ENCODE data around the gene NAV2.

The NAV2 gene

GRCh38 chr11:20048707-20049106 lies 336.1 kb downstream of the NAV2 start:
- no peak for DNase-seq (ENCODE audit: insufficient read length, low spot score)
- no peak for FAIRE-seq
- no peak for TF ChIP-seq POLR2A (IDR thresholded peaks at IDR 0.05; ENCODE audit: low read depth, low read length)

GRCh38 chr11:20049231-20049630 lies 336.6 kb downstream of the NAV2 start:
- DNase-seq (ENCODE audit: insufficient read length, low spot score), result no peak
- no peak for TF ChIP-seq POLR2A (IDR thresholded peaks at IDR 0.05; ENCODE audit: low read depth, low read length)
- no peak for FAIRE-seq

DNA sequence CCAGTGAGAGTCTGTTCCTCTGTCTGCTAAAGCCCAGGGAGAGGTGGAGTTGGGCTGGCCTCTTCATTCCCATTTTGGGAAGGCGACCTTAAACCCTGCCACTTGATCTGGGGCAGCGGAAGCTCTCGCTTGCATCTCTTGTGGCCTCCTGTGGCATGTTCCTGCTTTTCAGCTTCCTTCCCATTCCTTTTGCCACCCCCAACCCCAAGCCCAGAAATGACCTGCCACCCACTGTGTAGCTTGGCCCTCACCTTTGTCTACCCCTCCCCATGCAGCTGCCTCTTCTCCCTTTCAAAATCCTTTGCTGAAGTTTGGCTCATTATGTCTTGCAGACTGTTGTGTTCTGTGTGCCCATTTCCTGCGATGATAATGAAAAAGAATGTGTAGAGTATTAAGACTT lies 337.4 kb downstream of the NAV2 start:
- FAIRE-seq, result no peak
- DNase-seq (ENCODE audit: insufficient read length, low spot score), result no peak

DNA sequence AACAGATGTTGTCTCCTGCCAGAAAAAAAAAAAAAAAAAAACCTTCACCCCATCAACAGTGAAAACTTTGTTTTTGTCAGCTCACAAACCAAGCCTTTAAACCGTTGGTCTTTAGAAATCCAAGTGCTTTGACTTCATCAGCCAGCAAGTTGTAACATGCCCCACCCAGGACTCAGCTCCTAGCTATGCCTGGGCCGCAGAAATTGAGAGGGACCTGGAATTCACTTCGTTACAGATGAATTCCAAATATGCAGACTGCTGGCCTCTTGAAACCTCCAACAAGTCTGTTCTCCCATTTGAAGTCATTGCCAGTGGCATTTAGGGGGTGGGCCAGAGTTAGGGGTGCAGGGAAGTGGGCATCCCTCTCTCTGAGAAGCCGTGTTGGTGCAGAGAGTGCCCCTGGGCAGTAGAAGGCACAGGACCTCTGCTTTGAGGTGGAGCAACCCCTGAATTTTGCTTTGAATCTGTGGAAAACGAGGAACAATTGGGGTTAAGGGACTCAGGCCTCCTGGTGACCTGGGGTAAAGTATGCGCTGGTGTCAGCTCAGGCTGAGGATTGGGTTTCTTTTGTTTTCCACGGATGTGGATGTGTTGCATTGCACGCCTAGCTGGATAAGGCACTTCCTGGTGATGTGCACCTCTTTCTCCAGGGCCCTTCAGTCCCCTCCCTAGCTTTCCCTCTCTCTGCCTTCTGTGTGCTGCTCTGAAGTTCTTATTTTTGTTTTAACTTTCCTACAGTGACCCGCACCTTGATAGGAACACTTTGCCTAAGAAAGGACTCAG lies 338.1 kb downstream of the NAV2 start:
- no peak for TF ChIP-seq POLR2A (IDR thresholded peaks at IDR 0.05; ENCODE audit: low read depth, low read length)
- DNase-seq (ENCODE audit: insufficient read length, low spot score) (no peak), FAIRE-seq (no peak)

More for the DNA sequence above, 337.4 kb downstream of the NAV2 start:
- no peak for TF ChIP-seq POLR2A (IDR thresholded peaks at IDR 0.05; ENCODE audit: low read depth, low read length)

GRCh38 chr11:20051469-20052399 lies 339.1 kb downstream of the NAV2 start:
- FAIRE-seq (no peak), DNase-seq (ENCODE audit: insufficient read length, low spot score) (no peak)
- TF ChIP-seq POLR2A (IDR thresholded peaks at IDR 0.05; ENCODE audit: low read depth, low read length), result no peak

DNA sequence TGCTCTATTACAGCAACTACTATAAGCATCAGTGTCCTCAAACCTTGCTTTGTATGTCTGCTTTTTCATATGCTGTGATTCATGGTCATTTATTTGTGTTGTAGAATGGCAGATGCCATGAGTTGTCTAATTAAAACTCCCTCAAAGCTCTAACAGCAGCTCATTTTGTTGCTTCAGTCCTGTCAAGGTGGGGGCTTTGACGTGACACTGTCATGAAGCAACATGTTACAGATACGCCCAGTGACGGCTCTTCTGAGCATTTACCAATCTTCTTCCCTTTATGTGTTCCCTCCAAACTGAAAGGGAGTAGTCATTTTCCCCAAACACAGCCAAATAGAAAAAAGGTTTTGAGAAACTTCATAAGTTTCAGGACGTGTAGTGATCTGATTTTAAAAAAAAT lies 340.9 kb downstream of the NAV2 start:
- no peak for FAIRE-seq
- no peak for DNase-seq (ENCODE audit: insufficient read length, low spot score)
- no peak for TF ChIP-seq POLR2A (IDR thresholded peaks at IDR 0.05; ENCODE audit: low read depth, low read length)

GRCh38 chr11:20054584-20054983 lies 341.9 kb downstream of the NAV2 start:
- DNase-seq (ENCODE audit: insufficient read length, low spot score) (no peak), FAIRE-seq (no peak)
- TF ChIP-seq POLR2A (IDR thresholded peaks at IDR 0.05; ENCODE audit: low read depth, low read length), result no peak

GRCh38 chr11:20055312-20055711 lies 342.7 kb downstream of the NAV2 start:
- DNase-seq (ENCODE audit: insufficient read length, low spot score), result no peak
- TF ChIP-seq POLR2A (IDR thresholded peaks at IDR 0.05; ENCODE audit: low read depth, low read length), result no peak
- no peak for FAIRE-seq

- FAIRE-seq (no peak), DNase-seq (ENCODE audit: insufficient read length, low spot score) (no peak)
- no peak for TF ChIP-seq POLR2A (IDR thresholded peaks at IDR 0.05; ENCODE audit: low read depth, low read length)
Observed at GRCh38 chr11:20056109-20056949, 343.7 kb downstream of the NAV2 start.

- FAIRE-seq (no peak), DNase-seq (ENCODE audit: insufficient read length, low spot score) (no peak)
- no peak for TF ChIP-seq POLR2A (IDR thresholded peaks at IDR 0.05; ENCODE audit: low read depth, low read length)
Observed at GRCh38 chr11:20056950-20057943, 344.6 kb downstream of the NAV2 start.

DNA sequence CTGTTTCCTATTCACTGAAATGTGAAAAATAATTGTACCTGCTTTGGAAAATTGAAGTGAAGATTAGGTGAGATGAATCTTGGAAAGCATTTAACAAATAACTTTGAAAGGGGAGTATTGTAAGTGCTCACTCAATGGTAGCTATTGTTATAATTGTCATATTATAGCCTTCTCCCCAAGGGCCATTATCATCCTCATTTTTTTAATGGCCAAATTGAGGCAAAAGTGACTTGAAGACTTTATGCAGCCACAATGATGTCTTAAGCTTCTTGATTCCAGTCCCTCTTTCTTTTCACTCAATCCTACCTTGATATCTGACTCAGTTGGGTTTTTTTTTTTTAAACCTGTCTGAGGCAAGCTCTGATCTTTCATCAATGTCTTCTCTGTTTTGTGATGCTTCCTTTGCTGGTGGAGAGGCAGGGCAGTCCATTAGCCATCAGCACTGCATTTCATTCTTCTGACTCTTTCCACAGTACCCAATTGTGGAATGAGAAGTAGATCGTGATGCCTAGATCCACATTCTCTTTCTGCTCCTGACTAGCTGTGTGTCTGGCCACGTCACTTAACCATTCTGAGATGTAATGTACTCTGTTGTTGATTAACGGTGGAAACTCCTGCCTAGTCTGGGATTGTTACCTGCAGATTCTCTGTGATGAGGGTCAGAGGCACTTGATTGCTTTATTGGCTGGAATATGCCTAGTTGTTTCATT lies 346.3 kb downstream of the NAV2 start:
- no peak for DNase-seq (ENCODE audit: insufficient read length, low spot score)
- TF ChIP-seq POLR2A (IDR thresholded peaks at IDR 0.05; ENCODE audit: low read depth, low read length), result no peak
- FAIRE-seq, result no peak

DNA sequence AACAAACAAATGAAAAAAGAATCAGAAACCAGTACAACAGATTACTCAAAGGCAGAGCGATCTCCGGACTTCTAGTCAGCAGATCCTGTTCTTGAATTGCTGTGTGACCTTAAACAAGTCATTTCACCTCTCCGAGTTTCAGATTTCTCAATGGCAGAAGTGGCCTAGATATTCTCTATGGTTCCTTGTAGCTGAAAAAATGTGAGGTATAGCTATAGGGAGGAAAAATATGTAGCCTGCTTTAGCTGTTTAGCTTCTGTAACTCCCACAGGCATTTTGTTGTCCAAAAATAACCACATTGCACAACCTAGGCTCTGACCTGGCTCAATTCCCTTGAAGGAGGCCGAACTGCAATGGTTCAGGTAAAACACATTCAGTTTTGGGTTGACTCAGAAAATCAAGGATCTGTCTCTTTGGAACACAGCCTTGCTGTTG lies 347.0 kb downstream of the NAV2 start:
- DNase-seq (ENCODE audit: insufficient read length, low spot score) (no peak), FAIRE-seq (no peak)
- TF ChIP-seq POLR2A (IDR thresholded peaks at IDR 0.05; ENCODE audit: low read depth, low read length), result no peak

All from H54 (cell line).